ENCODE data around the gene ZNF428.
"Not testable (repeated sequence)": the region's sequence is repeated elsewhere in the genome, so short reads cannot be mapped to it uniquely, and the experiment has no call there.

ZNF428 gene

DNA sequence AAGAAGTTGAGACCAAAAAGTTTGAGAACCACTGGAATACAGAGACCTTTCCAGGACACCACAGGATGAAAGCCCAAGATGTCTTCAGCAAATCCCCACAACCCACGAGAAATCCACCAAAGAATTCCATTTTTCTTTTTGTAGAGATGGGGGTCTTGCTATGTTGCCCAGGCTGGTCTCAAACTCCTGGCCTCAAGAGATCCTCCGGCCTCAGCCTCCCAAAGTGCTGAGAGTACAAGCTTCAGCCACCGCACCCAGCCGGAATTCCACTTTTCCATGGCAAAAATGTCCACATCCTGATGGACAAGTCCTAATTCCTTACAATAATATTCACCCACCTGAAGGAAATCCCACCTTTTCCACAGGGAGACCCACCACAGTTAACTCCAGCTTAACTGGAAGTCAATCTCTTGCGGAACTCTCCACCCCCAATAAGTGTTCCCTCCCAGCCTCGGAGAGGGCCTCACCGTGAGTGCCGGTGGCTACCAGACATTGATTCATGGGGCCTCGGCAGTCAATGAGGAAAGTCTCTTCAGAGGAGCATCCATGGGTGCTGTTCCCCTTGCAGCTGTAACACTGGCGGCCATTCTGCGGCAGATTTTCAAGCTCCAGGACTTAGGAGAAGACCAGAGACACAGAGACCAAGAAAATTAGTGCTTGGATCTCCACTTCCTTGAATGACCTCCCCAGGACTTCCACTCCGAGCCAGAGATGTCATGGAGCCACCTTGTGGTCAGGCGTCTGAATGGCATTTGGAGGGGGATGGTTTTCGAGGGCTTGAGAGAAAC is 32.5 kb upstream of the ZNF428 start:
- TF ChIP-seq CTCF (IDR thresholded peaks at IDR 0.05; ENCODE audit: low read depth, low read length): peak; percentile 76
- peak; percentile 69 to 79 for DNase-seq (ENCODE audit: low read depth in 2 of 2)
- H3K4me3 ChIP-seq (replicated peaks in 1 of 2; ENCODE audit: low read depth in 2 of 2, low read length in 2 of 2): no peak overlapping the region

DNA sequence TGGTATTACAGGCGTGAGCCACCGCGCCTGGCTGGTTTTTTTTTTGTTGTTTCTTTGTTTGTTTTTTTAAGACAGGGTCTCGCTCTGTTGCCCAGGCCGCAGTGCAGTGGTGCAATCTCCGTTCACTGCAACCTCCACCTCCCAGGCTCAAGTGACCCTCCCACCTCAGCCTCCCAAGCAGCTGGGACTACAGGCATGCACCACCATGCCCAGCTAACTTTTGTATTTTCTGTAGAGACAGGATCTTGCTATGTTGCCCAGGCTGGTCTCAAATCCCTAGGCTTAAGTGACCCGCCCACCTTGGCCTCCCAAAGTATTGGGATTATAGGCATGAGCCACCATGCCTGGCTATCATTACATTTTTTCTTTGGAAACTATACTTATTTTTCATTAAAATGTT is 30.8 kb upstream of the ZNF428 start:
- H3K4me3 ChIP-seq (replicated peaks in 1 of 2; ENCODE audit: low read depth in 2 of 2, low read length in 2 of 2); DNase-seq (ENCODE audit: low read depth in 2 of 2): not testable (repeated sequence)

DNA sequence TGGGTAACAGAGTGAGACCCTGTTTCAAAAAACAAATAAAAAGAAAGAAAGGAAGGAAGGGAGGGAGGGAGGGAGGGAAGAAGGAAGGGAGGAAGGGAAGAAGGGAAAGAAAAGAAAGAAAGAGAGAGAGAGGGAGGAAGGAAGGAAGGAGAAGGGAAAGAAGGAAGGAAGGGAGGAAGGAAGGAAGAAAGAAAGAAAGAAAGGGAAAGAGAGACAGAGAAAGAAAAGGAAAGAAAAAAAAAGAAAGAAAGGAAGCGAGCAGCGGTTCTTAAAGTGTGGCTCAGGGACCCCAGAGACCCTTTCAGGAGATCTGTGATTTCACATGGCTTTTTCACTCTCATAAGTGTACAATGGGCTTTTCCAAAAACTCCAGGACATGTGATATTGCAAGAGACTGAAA is 30.1 kb upstream of the ZNF428 start:
- DNase-seq (ENCODE audit: low read depth in 2 of 2): no peak
- H3K4me3 ChIP-seq (replicated peaks in 1 of 2; ENCODE audit: low read depth in 2 of 2, low read length in 2 of 2): no peak overlapping the region
- TF ChIP-seq CTCF (IDR thresholded peaks at IDR 0.05; ENCODE audit: low read depth, low read length): no peak

GRCh38 chr19:43648633-43649032 is 29.2 kb upstream of the ZNF428 start:
- DNase-seq (ENCODE audit: low read depth in 2 of 2): no peak
- no peak overlapping the region for H3K4me3 ChIP-seq (replicated peaks in 1 of 2; ENCODE audit: low read depth in 2 of 2, low read length in 2 of 2)
- no peak for TF ChIP-seq CTCF (IDR thresholded peaks at IDR 0.05; ENCODE audit: low read depth, low read length)

DNA sequence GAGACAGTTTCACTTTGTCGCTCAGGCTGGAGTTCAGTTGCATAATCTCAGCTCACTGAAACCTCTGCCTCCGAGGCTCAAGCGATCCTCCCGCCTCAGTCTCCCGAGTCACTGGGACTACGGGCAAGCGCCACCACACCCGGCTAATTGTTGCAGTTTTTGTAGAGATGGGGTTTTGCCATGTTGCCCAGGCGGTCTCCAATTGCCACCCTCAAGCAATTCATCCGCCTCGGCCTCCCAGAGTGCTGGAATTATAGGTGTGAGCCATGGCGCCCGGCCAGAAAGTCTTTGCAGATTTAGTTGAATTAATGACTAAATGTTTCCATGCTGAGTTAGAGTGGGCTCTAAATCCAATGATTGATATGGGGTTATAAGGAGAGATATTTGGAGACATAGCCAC is 24.8 kb upstream of the ZNF428 start:
- H3K4me3 ChIP-seq (replicated peaks in 1 of 2; ENCODE audit: low read depth in 2 of 2, low read length in 2 of 2): no peak overlapping the region
- no peak for TF ChIP-seq CTCF (IDR thresholded peaks at IDR 0.05; ENCODE audit: low read depth, low read length)
- DNase-seq (ENCODE audit: low read depth in 2 of 2): no peak

GRCh38 chr19:43643326-43643725 is 23.9 kb upstream of the ZNF428 start:
- no peak for DNase-seq (ENCODE audit: low read depth in 2 of 2)
- H3K4me3 ChIP-seq (replicated peaks in 1 of 2; ENCODE audit: low read depth in 2 of 2, low read length in 2 of 2): no peak overlapping the region
- no peak for TF ChIP-seq CTCF (IDR thresholded peaks at IDR 0.05; ENCODE audit: low read depth, low read length)

DNA sequence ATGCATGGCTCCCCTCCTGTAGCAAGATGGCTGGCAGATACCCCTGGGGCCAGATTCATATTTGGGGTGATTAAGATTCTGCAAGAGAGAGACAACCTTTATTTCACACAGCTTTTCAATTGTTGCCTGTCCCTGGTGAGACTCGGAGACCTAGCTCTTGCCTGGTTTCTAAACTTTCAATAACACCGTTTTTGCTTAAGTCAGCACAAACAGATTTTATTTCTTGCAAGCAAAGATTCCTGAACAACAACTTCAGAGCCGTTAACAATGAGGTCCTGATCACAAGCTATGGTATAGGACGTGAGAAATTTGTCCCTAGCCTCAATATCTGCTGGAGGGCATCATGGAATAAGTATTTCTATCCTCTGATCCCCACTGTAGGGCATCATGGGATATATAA is 23.1 kb upstream of the ZNF428 start:
- DNase-seq (ENCODE audit: low read depth in 2 of 2): no peak
- no peak overlapping the region for H3K4me3 ChIP-seq (replicated peaks in 1 of 2; ENCODE audit: low read depth in 2 of 2, low read length in 2 of 2)
- TF ChIP-seq CTCF (IDR thresholded peaks at IDR 0.05; ENCODE audit: low read depth, low read length): no peak
